Measurements from ENCODE around the gene OSBPL1A.
A peak's percentile ranks its signal among the peaks of the same experiment; 100 is the strongest.
"Not testable (repeated sequence)": the region's sequence is repeated elsewhere in the genome, so short reads cannot be mapped to it uniquely, and the experiment has no call there.

OSBPL1A gene

DNA sequence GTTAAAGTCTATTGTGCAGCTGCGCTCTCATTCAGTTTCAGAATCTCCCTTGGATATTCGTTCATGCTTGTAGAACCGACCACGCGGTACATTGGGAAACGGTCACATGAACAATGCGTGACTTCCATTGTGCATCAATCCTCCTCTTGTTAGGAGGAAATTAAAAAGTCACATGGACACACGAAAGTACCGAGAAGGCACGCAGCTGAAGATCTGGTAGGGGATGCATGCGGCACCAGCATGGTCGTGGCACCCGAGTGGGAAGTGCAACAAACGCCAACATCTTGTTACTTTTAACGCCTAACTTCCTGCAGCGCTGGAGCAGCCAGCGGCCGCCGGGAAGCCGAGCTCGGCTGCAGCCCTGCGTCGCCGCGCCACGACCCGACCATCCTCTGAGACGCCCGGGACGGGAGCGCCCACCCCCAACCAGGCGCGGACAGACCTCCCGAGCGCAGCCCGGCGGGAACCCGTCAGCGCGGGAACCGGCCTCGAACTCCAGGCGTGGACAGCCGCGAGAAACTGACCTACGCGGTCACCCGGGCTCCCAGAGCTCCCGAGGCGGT, 412 bp downstream of the OSBPL1A start:
- peak; percentile 95 for DNase-seq

- DNase-seq: peak; percentile 56
Observed at GRCh38 chr18:24396082-24396633, 1.5 kb downstream of the OSBPL1A start.

DNA sequence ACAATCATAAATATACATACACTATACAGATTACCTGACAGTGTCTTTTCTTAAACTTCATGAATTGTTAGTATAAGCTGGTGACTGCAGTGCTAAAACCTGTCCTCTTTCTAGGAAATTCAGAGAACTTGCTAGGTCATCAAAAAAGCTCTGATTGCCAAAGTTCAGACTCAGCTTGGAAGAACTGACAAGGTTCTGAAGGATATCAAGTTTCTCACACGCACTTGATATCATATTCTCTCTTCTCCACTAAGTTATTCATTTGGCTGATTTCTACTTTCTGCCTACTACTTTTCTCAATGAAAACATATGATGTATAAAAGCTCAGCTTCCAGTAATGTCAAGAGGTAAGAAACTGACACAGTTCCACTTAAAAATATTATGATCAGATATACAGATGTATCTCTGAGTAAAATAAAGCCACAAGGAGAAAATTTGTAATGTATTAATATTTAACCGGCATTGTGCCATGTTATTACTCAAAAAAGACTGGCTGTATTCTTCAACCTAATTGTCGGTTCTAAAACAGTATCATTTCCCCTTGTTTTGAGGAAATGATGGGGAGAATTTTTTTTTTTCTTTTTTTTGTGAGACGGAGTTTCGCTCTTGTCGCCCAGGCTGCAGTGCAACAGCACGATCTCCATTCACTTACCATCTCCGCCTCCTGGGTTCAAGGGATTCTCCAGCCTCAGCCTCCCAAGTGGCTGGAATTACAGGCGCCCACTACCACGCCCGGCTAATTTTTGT, 2.4 kb downstream of the OSBPL1A start:
- DNase-seq: peak; percentile 49

DNA sequence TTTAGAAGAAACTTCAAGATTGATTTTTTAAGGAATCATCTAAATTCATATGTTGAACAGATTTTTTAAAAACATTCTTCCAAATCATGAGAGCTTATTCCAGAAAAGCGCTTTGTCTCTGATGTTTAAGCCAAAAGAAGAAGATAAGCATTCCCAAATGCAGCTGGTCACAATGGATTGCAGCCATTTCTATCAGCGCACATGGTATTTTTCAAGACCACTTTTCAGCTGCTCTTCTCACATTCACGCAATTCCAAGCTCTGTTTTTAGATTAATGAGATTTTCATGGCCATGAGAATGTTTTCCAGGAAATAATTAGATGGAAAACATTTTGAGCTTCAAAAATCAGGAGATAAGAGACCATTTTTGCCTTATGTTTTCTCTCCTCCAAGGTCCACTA, 8.7 kb downstream of the OSBPL1A start:
- no peak for DNase-seq

DNA sequence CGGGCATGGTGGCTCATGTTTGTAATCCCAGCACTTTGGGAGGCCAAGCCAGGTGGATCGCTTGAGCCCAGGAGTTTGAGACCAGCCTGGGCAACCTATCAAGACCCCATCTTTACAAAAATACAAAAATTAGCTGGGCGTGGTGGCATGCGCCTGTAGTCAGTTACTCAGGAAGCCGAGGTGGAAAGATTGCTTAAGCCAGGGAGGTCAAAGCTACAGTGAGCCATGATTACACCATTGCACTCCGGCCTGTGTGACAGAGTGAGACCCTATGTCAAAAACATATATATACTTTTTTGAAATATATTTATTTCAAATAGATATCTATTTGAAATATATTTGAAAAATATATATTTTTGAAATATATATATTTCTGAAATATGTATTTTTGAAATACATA, 10.9 kb downstream of the OSBPL1A start:
- DNase-seq: no peak

DNA sequence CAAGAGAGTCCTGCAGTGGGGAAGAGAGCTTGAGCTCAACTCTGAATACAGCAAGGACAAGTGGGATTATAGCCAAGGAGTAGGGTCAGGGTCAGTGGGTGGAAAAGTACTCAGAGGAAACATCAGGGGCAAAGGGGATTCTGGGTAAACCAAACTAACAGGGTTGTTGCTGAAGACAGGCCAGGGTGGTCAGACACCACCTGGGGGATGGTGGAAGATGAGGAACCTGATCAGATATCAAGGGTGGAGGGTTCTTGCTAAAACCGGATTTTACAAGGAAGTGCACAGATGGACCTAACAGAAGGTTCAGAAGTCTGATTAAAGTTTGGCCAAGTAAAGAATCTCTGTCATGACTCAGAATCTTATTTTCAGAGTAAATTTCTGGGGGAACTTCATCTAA, 16.5 kb downstream of the OSBPL1A start:
- no peak for DNase-seq

DNA sequence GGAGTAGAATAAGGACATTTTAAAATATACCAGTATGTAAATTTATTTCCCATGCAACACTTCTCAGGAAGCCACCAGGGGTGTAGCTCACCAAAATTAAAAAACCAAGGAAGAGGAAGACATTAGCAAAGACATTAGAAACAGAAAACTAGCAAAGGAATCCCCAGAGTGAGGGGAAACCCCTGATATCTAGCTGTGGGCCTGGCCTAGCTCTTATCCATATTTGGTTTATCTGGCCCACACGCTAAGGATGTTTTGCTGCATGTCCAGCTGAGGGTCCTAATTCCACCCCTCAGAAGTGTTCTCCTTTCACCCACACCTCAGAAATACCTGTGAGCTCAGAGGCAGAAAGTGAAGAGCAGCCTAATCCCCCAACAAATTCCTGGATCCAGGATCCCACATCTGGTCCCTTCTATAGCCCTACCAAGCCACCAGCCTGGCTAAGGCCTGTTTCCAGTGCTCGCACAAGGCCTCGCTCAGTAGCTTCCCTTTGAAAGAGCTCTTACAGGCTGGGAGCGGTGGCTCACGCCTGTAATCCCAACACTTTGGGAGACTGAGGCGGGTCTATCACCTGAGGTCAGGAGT, 17.4 kb downstream of the OSBPL1A start:
- DNase-seq: no peak

DNA sequence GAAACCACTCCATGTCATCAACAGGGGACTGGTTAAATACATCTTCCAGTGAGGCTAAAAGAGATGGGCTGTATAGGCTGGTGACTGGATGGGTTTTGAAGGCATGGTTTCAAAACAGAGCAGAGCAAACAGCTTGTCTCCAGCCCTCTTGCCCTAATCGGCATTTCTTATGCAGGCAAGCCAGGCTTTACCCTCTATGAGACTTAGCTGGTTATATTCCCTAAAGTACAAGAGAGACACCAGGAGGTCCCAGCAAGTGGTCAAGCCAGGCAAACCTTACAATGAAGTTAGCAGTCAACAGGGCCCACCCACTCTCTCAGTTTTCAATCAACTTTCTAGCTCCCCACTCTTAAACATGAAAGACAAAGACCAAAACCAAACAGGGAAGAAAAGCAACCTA, 19.0 kb downstream of the OSBPL1A start:
- no peak for DNase-seq

DNA sequence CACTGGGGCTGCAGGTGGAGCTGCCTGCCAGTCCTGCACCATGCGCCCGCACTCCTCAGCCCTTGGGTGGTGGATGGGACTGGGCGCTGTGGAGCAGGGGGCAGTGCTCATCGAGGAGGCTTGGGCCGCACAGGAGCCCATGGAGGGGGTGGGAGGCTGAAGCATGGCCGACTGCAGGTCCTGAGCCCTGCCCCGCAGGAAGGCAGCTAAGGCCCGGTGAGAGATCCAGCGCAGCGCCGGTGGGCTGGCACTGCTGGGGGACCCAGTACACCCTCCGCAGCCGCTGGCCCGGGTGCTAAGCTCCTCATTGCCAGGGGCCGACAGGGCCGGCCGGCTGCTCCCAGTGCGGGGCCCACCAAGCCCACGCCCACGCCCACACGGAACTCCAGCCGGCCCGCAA, 21.1 kb downstream of the OSBPL1A start:
- DNase-seq: not testable (repeated sequence)

- no peak for DNase-seq
Observed at GRCh38 chr18:24373328-24373727, 24.3 kb downstream of the OSBPL1A start.

DNA sequence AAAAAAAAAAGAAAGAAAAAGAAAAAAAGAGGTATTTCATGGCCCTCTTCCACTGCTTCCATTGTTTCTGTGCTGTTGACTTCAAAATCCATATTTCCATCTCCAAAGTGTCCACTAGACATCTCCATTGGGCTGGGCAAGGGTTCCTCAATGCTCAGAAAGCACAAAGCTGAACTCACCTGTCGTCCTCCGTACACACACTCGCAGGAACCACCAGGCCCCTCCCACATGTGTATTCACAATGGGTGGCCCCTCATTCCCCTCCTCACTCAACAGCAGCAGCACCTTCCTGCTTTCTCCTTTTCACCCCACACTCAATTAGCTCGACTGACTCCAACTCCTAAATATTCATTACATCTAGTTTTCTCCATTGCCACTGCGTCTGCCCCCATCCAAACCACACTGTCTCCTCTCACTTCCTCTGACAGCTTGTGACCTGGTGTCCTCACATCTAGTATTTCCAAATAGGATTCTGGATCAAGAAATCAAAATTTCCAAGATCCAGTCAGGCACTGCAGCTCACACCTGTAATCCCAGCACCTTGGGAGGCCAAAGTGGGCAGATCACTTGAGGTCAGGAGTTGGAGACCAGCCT, 25.2 kb downstream of the OSBPL1A start:
- no peak for DNase-seq

GRCh38 chr18:24370120-24370519, 27.5 kb downstream of the OSBPL1A start:
- peak; percentile 46 for DNase-seq

DNA sequence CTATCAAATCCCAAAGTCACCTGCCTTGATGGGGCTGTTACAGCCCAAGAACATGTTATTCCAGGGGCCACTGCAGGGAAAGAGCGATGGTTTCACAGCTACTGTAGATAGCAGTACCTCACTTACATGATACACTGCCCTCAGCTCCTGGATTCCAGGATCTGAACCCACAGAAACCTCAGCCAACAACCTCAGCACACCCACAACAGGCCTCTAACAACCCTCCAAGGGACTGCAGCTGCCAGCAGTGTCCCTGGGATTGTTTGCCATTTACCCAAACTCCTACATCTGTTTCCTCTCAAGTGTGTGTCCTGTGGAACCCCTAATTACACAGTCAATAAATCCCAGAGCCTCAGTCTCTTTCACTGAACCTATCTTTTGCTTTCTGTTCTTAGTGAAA, 28.2 kb downstream of the OSBPL1A start:
- peak; percentile 61 for DNase-seq

DNA sequence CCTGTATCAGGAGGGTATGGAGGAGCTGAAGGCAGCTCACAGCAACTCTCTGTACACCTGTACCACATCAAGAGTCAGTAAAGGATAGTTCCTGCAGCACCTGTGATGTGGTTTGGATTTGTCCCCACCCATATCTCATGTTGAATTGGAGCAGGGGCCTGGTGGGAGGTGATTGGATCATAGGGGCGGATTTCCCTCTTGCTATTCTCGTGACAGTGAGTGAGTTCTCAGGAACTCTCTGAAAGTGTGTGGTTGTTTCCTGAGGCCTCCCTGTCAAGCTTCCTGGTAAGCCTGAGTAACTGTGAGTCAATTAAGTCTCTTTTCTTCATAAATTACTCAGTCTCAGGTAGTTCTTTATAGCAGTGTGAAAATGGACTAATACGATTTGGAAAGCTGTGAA, 28.9 kb downstream of the OSBPL1A start:
- DNase-seq: no peak

GRCh38 chr18:24366328-24366727, 31.3 kb downstream of the OSBPL1A start:
- DNase-seq: no peak

DNA sequence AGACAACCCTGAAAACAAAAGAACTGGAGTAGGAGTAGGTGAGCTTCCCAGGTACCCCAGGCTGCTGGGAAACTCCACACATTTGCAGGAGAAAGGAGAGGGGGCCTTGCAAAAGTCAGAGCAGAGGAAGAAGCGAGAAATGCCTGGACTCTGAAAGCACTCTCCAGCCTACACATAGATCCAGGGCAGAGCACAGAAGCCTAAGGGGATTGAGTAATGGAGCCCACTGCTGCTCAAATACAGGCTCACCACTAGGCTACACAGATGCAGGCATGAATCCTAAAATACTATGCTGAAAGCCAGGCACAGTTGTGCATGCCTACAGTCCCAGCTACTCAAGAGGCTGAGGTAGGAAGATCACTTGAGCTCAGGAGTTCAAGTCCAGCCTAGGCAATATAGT, 33.4 kb downstream of the OSBPL1A start:
- DNase-seq: no peak

DNA sequence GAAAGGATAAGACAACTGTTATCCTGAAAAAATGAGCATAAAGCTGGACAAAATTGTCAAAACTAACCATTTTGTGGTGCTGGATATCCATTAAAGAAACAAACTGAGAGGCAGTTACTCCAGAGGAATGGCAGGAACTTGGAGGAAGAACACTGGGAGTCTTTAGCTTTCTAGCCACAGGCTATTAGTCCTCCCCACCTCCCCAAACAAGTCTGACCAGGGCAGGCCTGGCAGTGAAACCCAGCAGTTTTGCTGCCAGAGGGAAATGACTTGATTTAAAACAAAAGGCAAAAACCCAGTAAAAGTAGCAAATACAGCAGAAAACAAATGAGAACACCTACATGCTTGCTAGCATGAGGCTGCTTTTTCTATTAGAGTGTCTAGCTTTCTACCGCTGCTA, 34.9 kb downstream of the OSBPL1A start:
- DNase-seq: no peak

GRCh38 chr18:24359787-24360530, 37.7 kb downstream of the OSBPL1A start:
- DNase-seq: peak; percentile 79

DNA sequence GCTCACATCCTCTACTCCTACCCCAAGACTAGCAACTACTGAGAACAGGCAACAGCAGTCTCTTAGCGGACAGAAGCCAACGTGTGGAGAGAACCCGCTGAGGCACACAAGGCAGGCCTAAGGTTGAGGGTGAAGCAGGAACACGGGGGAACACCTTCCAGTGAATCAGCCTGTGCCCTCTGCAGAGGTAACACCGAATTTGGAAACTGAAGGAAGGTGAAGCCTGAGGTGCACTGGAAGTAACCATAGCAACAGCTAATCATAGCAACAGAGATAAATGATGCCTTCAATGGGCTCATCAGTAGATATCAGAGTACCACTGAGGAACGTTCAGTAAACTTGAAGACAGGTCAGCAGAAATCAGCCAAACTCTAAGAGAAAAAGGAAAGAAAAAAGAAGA, 43.3 kb downstream of the OSBPL1A start:
- no peak for DNase-seq

DNA sequence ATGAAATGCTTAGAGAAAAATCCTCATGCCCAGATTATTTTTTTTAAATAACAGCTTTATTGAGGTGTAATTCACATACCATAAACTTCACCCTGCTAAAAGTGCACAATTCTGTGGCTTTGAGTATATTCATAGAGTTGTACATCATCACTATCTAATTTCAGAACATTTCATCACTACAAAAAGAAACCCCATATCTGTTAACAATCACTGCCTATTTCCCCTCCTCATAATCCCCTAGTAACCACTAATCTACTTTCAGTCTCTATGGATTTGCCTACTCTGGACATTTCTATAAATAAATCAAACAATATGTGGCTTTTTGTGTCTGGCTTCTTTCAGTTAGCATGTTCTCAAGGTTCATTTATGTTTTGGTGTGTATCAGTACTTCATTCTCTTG, 51.4 kb downstream of the OSBPL1A start:
- no peak for DNase-seq

GRCh38 chr18:24344509-24344908, 53.1 kb downstream of the OSBPL1A start:
- DNase-seq: no peak

DNA sequence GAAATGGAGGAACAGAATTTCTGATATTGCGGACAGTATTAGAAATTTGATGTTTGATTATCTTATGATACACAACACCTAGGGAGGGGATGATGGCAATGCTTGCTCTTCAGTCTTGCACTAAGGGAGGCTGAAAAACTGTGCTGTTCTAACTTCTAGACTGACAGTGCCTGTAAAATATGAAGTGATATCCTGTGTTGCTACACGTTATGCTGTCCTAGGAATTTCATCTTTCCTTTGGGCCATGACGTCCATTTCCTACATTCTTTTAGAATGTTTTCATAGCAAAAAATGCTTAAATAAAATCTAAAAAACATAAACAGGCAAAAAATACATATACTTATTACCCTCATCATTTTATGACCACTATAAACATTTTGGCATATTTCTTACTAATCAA, 55.3 kb downstream of the OSBPL1A start:
- no peak for DNase-seq

DNA sequence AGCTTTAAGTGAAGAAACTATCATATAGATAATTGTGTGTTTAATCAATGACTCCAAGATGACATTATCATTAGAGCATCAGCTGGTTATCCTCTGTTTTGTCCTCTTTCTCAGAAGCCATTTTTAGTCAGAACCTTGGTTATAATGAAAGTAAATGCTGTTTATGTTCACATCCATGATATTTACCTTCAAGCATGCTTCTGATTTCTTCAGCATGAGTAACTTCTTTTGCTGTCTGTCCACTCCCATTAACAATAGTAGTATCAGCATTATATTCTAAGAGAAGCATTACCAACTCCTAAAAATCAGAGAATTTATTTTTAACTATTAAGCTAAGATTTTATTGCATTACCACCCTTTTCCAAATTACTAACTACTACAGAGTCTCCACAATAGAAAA, 56.3 kb downstream of the OSBPL1A start:
- DNase-seq: no peak

Measured in NCI-H69 (cell line).